GM18519 (cell line): ENCODE data around the gene GAS2L2.

Experiments
- ATAC-seq: cut with Tn5 transposase; IDR thresholded peaks from one replicate; pipeline ENCODE4 v1.9.1; 2021; ENCODE audit warnings: mild to moderate bottlenecking, moderate library complexity; ENCODE audit not compliant: unreplicated experiment, low FRiP score

The GAS2L2 gene

GRCh38 chr17:35748341-35748841 is 4.6 kb downstream of the GAS2L2 start:
- ATAC-seq = no peak

GRCh38 chr17:35747540-35748017 is 5.5 kb downstream of the GAS2L2 start:
- no peak for ATAC-seq

DNA sequence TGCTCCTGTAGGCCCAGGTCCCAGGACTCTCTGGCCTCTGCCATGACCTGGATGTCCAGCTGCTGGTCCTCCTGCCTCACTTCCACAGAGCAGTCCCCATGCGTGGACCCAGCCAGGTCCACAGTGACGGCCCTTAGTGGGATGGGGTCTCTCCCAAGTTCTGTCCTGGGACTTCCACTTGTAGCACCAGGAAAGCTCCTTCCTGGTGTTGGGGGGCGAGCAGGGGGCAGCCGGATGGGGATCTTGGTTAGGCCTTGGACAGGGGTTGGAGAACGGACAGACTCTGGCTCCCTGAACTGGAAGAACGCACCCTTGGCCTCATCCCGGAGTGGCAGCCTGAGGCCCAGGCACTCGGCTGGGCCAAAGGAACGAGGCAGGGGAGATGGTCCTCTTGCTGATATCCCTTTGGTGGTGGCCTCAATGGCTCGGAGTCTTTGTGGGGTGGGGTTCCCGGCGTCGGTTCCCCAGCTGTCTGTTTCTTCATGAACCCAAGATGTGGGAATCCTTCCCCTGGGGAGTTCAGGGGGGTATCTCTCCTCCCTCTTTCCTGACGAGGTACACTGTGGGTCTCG is 7.2 kb downstream of the GAS2L2 start:
- no peak for ATAC-seq

- no peak for ATAC-seq
These were observed 7.8 kb downstream of the GAS2L2 start for GRCh38 chr17:35745246-35745645.

DNA sequence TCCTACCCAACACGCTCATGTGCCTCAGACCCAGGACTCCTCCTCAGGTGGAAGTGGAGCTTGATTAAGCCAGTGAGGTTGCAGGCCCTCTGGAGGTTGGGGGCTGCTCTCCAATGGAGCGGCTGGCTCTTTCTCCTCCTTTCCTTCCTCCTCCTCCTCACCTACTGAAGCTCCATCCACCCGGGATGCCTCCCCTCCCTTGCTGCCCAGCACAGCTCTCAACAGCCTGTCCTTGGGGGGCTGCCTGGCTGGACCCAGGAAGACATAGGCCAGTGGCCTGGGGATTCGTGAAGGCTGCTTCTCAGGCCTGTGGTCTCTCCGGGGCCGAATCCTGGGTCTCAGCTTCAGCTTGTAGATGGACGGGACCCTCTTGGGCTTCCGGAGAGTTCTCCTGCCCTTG is 8.2 kb downstream of the GAS2L2 start:
- ATAC-seq = no peak

DNA sequence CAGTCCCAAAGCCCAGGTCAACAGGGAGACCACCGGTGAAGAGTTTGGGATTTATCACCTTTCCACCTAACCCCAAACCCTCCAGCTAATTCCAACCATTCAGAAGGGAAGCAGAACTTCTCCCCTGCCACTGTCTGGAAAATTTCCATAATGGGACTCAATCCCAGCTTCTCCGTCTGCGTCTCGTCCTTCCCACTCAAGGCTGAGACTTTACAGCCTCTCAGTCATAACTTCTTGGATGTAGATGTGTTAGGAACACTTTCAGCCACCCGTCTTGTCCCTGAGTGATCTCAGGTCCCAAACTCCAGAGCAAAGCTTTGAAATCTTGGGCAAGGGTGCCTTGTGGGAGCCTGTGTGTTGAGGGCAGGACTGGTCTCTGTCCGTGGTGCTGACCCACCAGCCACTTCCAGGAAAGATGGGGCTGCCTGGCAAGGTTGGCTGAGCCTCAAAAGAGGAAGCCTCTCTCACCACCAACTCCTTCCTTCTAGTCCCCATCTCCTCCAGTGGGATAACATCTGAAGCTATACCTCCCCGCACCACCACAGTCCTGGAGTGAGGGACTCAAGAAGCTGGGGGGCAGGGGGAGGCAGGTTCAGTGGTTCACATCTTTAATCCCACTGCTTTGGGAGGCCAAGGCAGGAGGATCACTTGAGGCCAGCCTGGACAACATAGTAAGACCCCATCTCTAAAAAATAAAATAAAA is 9.3 kb downstream of the GAS2L2 start:
- ATAC-seq = no peak

DNA sequence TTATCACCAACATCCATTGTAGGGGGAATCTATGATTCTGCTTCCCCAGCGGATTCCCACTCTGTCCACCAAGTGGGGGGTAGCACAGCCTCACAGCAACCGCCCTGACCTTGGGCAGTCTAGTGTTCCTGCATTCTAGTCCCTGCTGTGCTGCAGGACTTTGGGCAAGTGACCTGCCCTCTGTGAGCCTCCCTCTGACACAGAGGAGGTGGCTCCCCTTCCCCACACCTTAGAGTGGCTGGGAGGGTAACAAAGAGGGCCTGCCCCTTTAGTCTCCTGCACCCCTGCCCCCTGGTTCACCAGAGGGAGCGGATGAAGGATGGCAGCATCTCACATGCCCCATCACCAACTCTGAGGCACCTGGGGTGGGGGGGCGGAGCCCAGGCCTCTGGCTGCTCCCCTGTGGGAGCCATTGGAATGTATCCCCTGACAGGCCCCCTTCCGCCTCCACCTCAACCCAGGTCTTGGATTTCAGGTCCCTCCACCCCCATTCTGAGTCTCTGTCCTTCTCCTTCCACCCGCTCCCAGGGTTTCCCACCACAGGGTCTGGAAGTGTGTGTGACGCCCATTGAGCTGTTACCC is 10.1 kb downstream of the GAS2L2 start:
- no peak for ATAC-seq

- ATAC-seq = no peak
These were observed 10.5 kb downstream of the GAS2L2 start for GRCh38 chr17:35742496-35742895.

- no peak for ATAC-seq
These were observed 11.8 kb downstream of the GAS2L2 start for GRCh38 chr17:35740997-35741931.

GRCh38 chr17:35740216-35740615 is 12.8 kb downstream of the GAS2L2 start:
- ATAC-seq = no peak

DNA sequence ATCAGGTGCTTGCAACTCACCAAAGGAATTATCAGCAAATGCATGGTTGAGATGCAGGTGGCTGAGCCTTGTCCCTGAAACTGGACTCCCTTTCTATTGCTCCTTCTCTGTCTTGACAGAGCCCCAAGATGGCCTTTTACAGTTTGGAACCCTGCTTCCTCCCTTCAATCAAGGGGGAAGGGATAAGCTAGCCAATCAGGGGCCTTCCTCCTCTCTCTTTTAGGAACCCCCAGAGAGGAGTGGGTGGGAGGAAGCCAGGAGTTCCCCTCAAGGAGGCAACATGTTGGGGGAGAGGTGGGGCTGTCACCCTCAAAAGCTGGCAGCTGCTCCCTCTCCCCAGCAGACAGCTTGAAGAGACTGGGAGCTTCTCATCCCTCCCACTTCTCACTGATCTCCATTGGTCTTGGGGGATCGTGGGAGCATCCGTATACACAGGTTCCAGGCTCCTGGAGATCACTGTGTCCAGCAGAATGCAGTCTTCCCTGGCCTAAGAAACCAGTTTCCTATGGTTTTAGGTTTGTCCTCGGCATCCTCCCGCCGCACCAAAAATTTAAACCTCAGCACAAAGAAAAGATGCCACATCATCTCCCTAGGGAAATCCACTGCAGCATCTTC is 14.4 kb downstream of the GAS2L2 start:
- no peak for ATAC-seq

GRCh38 chr17:35736236-35736635 is 16.8 kb downstream of the GAS2L2 start:
- no peak for ATAC-seq

DNA sequence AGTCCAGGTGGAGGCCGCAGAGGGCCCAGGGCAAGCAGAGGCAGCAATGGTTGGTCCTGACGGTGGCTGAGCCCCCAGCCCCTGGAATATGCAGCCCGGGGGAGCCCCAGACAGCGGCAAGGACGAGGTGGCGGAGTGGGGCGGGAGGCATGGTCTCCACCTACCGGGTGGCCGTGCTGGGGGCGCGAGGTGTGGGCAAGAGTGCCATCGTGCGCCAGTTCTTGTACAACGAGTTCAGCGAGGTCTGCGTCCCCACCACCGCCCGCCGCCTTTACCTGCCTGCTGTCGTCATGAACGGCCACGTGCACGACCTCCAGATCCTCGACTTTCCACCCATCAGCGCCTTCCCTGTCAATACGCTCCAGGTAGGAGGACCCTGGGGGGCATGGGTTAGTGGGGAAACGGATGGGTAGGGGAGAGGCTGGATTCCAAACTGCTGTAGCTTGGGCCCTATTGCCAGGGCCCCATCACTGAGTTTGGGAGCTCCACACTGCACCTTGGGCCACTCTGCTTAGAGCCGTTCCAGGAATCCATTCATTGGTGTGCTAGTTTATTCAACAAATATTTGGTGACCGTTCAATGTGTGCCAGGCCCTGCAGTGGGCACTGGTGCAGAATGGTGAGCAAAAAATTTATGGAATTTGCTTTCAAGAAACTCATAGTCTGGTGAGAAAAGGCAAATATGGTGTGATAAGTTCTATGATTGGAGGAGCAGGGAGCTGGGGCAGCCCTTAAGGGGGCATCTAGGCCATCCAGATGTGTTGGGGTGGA is 17.8 kb downstream of the GAS2L2 start:
- no peak for ATAC-seq

DNA sequence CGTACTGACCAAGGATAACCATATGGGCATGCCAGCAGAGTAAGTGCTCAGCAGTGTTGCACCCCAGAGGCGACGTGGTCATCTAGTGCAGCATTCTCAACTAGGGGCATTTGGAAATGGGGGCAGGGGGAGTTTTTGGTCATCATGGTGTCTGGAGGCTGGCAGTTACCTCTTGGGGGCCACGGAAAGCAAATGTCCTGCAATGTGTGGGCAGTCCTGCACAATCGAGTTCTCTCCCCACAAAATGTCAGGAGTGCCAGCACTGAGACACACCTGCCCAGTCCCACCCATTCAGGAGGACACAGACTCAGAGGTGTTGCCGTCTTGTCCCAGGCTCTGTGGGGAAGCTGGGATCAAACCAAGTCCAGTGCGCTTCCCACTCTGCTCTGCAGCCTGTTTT is 18.6 kb downstream of the GAS2L2 start:
- ATAC-seq = no peak

GRCh38 chr17:35733366-35733765 is 19.7 kb downstream of the GAS2L2 start:
- ATAC-seq = no peak

- ATAC-seq = no peak
These were observed 20.3 kb downstream of the GAS2L2 start for GRCh38 chr17:35732806-35733136.

DNA sequence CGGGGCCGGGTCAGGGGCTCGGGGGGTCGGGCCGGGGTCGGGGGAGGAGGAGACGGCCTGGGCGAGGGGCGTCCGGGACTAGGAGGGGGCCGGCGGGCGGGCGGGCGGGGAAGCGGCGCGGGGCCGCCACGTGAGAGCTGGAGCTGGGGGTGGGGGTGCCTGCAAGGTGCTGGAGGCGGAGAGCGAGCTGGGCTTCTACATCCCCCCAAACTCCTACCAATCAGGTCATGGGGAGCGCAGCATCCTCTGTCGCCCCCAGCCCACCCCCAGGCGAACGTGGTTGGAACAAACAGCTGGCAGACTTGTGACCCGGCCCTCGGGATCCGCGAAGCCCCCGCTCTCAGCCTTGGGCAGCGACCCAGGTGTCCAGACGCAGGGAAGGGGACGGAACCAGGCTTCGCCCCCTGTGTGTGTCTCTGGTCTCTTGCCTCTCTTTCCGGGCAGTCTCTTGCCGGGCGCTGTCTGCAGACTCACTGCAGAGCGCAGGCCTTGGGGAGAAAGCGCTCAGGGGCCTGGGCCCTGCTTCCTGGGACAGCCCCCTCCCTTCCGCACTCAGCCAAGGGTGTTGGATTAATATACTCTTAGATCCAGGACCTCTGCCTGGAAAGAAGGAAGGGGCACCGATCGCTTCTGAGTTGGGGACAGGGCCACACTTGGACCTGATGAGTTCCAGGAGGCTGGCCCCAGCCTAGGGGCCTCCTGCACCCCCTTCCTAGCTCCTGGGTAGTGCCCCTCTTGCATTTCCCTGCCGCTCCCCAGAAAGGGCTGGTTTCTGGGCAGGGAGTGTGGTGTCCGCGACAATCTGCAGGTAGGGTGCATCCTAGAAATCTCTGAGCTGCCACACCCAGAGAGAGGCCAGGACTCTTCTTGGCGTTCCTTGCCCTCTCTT is 20.9 kb downstream of the GAS2L2 start:
- no peak for ATAC-seq

GRCh38 chr17:35731239-35731916 is 21.7 kb downstream of the GAS2L2 start, which contains the start of gene RASL10B:
Gene RASL10B, plus strand, starts transcription at chr17:35731639. Its CDS starts 3,546 bp downstream, at chr17:35735185.
- ATAC-seq = no peak
